SK-N-MC (cell line): Measurements from ENCODE around the gene TRIM62.

ENCODE experiments used
- EZH2 ChIP-seq: fragments of 200-600 bp; sonication (generic); IDR thresholded peaks from one replicate; pipeline ENCODE4 v1.6.1; 2017; ENCODE audit warnings: antibody characterized with exemption
- FOXP2 ChIP-seq: optimal IDR thresholded peaks from 2 replicates; pipeline ENCODE3; 2011; ENCODE audit warnings: mild to moderate bottlenecking, moderate library complexity; ENCODE audit not compliant: insufficient read depth; ENCODE audit errors: extremely low read length, control extremely low read depth
- POLR2AphosphoS5 ChIP-seq: IDR thresholded peaks from 2 replicates; pipeline ENCODE4 v1.6.1; 2012; ENCODE audit warnings: mild to moderate bottlenecking, low read depth, low read length, borderline replicate concordance

DNA sequence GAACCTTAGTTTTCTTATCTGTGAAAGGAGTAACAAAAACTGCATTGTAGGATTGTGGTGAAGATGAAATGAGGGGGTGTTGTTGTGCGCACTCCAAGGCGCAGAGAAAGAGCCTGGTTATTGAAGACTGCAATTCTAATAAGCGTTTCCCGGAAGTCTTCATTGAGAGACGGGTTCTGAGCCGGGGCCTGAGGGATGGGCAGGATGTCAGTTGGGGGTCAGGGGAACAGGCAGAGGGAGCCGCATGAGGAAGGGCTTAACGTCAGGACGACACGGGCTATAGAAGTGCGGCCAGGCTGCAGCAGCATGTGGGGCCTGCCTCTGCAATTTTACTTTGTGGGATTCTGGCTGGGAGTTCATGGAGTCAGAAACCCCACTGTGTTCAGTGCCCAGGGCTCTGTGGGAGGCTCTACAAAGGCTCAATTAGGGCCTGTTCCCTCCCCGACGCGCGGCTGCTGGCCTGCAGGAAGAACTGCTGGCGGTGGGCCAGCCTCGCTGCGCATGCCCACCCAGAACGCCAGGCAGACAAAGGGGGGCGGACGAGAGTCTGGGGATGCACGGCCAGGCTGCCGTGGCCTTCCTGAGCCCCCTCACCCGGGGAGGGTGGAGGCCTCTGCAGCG is 20.7 kb downstream of the TRIM62 start:
- no peak for TF ChIP-seq EZH2
- TF ChIP-seq POLR2AphosphoS5, result peak; percentile 34; the same call in 1 of the 2 replicates
- no peak for TF ChIP-seq FOXP2
